ENCODE data around the gene FGFBP1.

DNA sequence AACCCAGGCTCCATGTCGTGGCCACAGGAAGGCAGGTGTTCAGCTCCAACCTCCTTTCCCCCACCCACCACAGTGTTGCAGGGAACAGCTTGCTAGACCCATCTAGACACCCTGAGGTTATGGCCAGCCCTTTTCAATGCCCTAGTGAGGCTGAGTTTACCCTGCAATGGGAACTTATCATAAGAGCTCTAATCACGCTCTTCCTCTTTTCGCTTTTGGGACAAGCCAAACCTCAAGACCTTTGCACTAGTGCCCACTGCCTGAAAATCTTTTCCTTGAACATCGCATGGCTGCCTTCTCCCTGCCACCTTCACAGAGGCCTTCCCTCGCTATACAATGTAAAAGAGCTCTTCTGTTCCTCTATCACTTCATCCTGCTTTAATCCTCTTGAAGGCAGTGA lies 26.8 kb upstream of the FGFBP1 start:
- TF ChIP-seq EZH2 (IDR thresholded peaks at IDR 0.05; ENCODE audit: insufficient read depth, poor library complexity, severe bottlenecking) (no peak), EZH2phosphoT487 (IDR thresholded peaks at IDR 0.05; ENCODE audit: insufficient read depth, low read depth) (no peak)

Data from GM23248 (cell line).